NT2/D1 (cell line): ENCODE results near the gene UTP11.

Experiments
- SUZ12 ChIP-seq: IDR thresholded peaks from 2 replicates; pipeline ENCODE4 v1.6.1; 2011; ENCODE audit not compliant: insufficient read length, insufficient read depth; ENCODE audit errors: extremely low read depth
- YY1 ChIP-seq: IDR thresholded peaks from 2 replicates; pipeline ENCODE4 v1.6.1; 2011; ENCODE audit not compliant: insufficient read length, insufficient read depth
- ZNF274 ChIP-seq: IDR thresholded peaks from 2 replicates; pipeline ENCODE4 v1.6.1; 2011; ENCODE audit warnings: mild to moderate bottlenecking, low read depth, low read length

GRCh38 chr1:37995751-37996345 is 16.7 kb upstream of the UTP11 start:
- TF ChIP-seq ZNF274: no peak
- no peak for TF ChIP-seq YY1
- no peak for TF ChIP-seq SUZ12
